ENCODE results near the gene LIN7C. TPM values are rescaled to one million over a fixed set of nuclear protein-coding genes. Genes with fewer than 3 reads are reported as not detected.

The LIN7C gene
- total and polyA plus RNA-seq, 2 of the 8 experiments (the other 6 are each of a cell fraction or from before 2014, with no cell fraction given) = 10.5 to 42.7 TPM

DNA sequence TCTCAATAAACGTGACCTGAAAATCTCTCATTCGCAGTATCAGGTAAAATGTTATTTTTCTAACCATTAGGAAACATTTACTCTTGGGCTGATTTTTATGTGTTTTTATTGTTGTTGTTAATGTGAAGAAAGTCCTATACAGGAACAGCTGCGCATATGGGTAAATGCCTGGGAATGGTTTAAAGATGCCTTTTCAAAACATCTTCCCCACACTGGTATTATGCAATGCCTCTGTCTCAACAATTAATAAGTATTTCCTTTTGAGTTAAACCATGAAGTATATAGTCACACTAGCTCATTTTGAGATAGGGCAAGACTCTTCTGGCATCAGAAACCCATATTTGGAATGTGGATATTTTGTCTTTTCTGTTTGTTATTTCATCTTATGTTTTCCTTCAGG, 13.7 kb upstream of the LIN7C start:
- no peak overlapping the region for H2BK120ac ChIP-seq (replicated peaks; ENCODE audit: low read depth, low read length)
- POLR2A ChIA-PET (ENCODE audit: partially characterized antibody) = no interaction called here
- no peak overlapping the region for H3K4me2 ChIP-seq (ENCODE audit: insufficient read depth in 1 of 2, low read depth in 2 of 2, low read length in 2 of 2)
- H4K20me1 ChIP-seq (replicated peaks in 1 of 2; ENCODE audit: control insufficient read depth in 1 of 2, insufficient read depth in 2 of 2, low read length in 2 of 2) = no peaks in the 10 kb centered on the region
- no peak overlapping the region for H3K9ac ChIP-seq (replicated peaks in 1 of 4; ENCODE audit: extremely low read depth in 1 of 4, low read depth in 3 of 4, low read length in 3 of 4)
- no peak overlapping the region for H3K56ac ChIP-seq (replicated peaks; ENCODE audit: insufficient read length, low read depth, low read length)
- WGBS, 2 experiments (ENCODE audit: extremely low coverage in 1 of 2, insufficient coverage in 1 of 2, insufficient read length in 1 of 2, insufficient replicate concordance in 2 of 2, low coverage in 1 of 2, low lambda C conversion rate in 2 of 2, missing lambda C conversion rate in 1 of 2) = 90% methylated on average over 3 of the region's 3 CpGs; no CpG with 5 or more reads in 1 of the 2 experiments
- H4K91ac ChIP-seq (replicated peaks; ENCODE audit: insufficient read length, low read length) = no peak overlapping the region
- no peaks in the 10 kb centered on the region; the same call in 1 of the 2 replicates for H3K23me2 ChIP-seq (ENCODE audit: low read depth, low read length)
- H3K27me3 ChIP-seq (replicated peaks in 1 of 4; ENCODE audit: control insufficient read depth in 3 of 4, extremely low read depth in 1 of 4, insufficient read depth in 3 of 4, low read length in 3 of 4) = no peaks in the 10 kb centered on the region
- no peak overlapping the region for H2BK20ac ChIP-seq (ENCODE audit: low read length)
- H4K8ac ChIP-seq (ENCODE audit: extremely low read depth, insufficient read depth, low read length) = no peak overlapping the region
- H2BK5ac ChIP-seq (ENCODE audit: low read depth, low read length) = no peak overlapping the region
- FAIRE-seq (no peak), DNase-seq (ENCODE audit: low read depth in 1 of 2, low spot score in 2 of 2) (no peak)
- no peak overlapping the region for H2AFZ ChIP-seq (ENCODE audit: low read length)
- H2BK12ac ChIP-seq (ENCODE audit: low read depth, low read length) = no peak overlapping the region
- no peak overlapping the region for H3K4ac ChIP-seq (replicated peaks; ENCODE audit: insufficient read length, low read depth, low read length)
- no peak overlapping the region for H3K14ac ChIP-seq (ENCODE audit: insufficient read length)
- no peak overlapping the region for H4K5ac ChIP-seq (ENCODE audit: insufficient read length, low read depth, low read length)
- no peak overlapping the region for H3K27ac ChIP-seq (ENCODE audit: low read depth, low read length)
- H3K4me3 ChIP-seq (ENCODE audit: extremely low read depth in 1 of 4, insufficient read depth in 2 of 4, low read depth in 3 of 4, low read length in 4 of 4) = no peak overlapping the region
- H3K9me3 ChIP-seq (ENCODE audit: insufficient read depth in 2 of 2, low read depth in 1 of 2, low read length in 1 of 2) = no peaks in the 10 kb centered on the region
- no peaks in the 10 kb centered on the region for H3K79me2 ChIP-seq (ENCODE audit: control insufficient read depth in 1 of 2, insufficient read depth in 2 of 2, low read length in 2 of 2)
- no peaks in the 10 kb centered on the region for H3K4me1 ChIP-seq (replicated peaks in 1 of 4; ENCODE audit: control insufficient read depth in 3 of 4, insufficient read depth in 4 of 4, low read length in 3 of 4)
- no peaks in the 10 kb centered on the region for H3K36me3 ChIP-seq (ENCODE audit: control insufficient read depth in 2 of 4, insufficient read depth in 4 of 4, low read length in 3 of 4)
- H3K18ac ChIP-seq (ENCODE audit: extremely low read depth, low read length) = no peak overlapping the region
- CTCF ChIA-PET (ENCODE audit: partially characterized antibody) = no interaction called here
- no peak overlapping the region for H3K23ac ChIP-seq (ENCODE audit: insufficient read length)
- no peaks in the 10 kb centered on the region for H3K79me1 ChIP-seq (ENCODE audit: low read depth, low read length)
- no peak overlapping the region for H2BK15ac ChIP-seq (ENCODE audit: low read length)
- H2AK5ac ChIP-seq (ENCODE audit: low read depth, low read length) = no peak overlapping the region
- TF ChIP-seq FOSL1 (IDR thresholded peaks at IDR 0.05; ENCODE audit: insufficient read depth, low read depth, low read length) (no peak), POU5F1 (IDR thresholded peaks at IDR 0.05; ENCODE audit: low read depth, low read length) (no peak), SIRT6 (IDR thresholded peaks at IDR 0.05; ENCODE audit: low read length) (no peak), SRF (IDR thresholded peaks at IDR 0.05; ENCODE audit: low read depth, low read length) (no peak), TAF1 (IDR thresholded peaks at IDR 0.05; ENCODE audit: low read depth, low read length) (no peak), BCL11A (IDR thresholded peaks at IDR 0.05; ENCODE audit: low read depth in 2 of 2, low read length in 2 of 2) (no peak), POLR2A (IDR thresholded peaks at IDR 0.05; ENCODE audit: control extremely low read depth in 1 of 2, low read depth in 2 of 2, low read length in 2 of 2) (no peak), CEBPB (IDR thresholded peaks at IDR 0.05; ENCODE audit: low read depth, low read length) (no peak), PHF8 (conservative IDR thresholded peaks at IDR 0.05; ENCODE audit: low read depth, low read length) (no peak), CBX5 (IDR thresholded peaks at IDR 0.05; ENCODE audit: low read depth, low read length) (no peak), SP2 (IDR thresholded peaks at IDR 0.05; ENCODE audit: low read length) (no peak), BACH1 (IDR thresholded peaks at IDR 0.05; ENCODE audit: low read length) (no peak), CBX8 (IDR thresholded peaks at IDR 0.05; ENCODE audit: borderline replicate concordance, low read depth, low read length) (no peak), SIN3A (conservative IDR thresholded peaks at IDR 0.05 in 1 of 2, IDR thresholded peaks at IDR 0.05 in 1 of 2; ENCODE audit: low read depth in 1 of 2, low read length in 2 of 2) (no peak)
- TF ChIP-seq, protein P1, sequence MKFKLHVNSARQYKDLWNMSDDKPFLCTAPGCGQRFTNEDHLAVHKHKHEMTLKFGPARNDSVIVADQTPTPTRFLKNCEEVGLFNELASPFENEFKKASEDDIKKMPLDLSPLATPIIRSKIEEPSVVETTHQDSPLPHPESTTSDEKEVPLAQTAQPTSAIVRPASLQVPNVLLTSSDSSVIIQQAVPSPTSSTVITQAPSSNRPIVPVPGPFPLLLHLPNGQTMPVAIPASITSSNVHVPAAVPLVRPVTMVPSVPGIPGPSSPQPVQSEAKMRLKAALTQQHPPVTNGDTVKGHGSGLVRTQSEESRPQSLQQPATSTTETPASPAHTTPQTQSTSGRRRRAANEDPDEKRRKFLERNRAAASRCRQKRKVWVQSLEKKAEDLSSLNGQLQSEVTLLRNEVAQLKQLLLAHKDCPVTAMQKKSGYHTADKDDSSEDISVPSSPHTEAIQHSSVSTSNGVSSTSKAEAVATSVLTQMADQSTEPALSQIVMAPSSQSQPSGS (IDR thresholded peaks at IDR 0.05; ENCODE audit: low read length) = no peak
